Glomerular visceral epithelial cell (primary cell): Measurements from ENCODE around the gene TMEM151A.
"Not testable (repeated sequence)": the region's sequence is repeated elsewhere in the genome, so short reads cannot be mapped to it uniquely, and the experiment has no call there.

Source experiments
- DNase-seq: peaks from one replicate; pipeline ENCODE4 v3.0.0-alpha.2; 2016; ENCODE audit errors: extremely low spot score

Gene TMEM151A

DNA sequence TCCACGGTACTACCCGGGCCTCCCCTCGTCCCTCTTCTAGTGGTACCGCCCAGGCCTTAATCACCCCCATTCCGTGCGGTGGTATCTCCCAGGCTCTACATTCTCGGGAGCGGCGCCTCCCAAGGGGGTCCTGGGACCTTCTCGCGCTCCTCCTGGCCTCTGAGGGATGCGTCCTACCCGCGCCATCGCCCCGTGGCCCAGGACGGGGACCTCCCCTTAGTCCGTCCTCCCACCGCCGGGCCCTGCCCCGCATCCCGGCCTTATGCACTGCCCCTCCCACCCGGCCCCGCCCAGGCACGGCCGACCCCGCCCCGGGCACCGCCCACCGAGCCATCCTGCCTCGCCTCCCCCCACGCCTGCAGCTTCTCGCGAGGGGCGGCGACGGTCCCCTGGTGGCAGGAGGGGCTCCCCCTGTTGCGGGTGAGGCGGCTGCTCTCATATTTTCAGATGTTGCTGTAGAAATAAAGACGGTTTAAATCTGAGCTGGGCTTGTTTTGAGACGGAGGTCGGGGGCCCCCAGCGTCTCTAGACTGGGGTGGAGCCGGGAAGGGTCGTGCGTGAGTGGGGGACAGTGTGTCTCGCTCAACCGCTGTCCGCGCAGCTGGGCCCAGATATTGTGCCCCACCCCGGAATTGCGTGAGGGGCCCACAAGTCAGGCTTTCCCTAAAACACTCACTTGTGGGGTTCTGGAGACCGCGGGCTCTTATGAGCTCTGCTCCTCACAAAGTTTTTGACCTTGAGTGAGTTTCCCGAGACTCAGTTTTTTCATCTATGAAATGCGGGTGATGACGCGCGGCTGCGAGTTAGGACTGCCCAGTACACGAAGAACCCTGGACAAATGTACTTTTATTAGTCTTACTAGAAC lies 24.1 kb upstream of the TMEM151A start:
- peak; percentile 80 for DNase-seq

- DNase-seq = peak; percentile 99
These were observed 23.3 kb upstream of the TMEM151A start, which contains the start of gene RAB1B for GRCh38 chr11:66268244-66268951. TSS of gene RAB1B (plus strand) at chr11:66268639. CDS start at chr11:66268680, 41 bp downstream.

DNA sequence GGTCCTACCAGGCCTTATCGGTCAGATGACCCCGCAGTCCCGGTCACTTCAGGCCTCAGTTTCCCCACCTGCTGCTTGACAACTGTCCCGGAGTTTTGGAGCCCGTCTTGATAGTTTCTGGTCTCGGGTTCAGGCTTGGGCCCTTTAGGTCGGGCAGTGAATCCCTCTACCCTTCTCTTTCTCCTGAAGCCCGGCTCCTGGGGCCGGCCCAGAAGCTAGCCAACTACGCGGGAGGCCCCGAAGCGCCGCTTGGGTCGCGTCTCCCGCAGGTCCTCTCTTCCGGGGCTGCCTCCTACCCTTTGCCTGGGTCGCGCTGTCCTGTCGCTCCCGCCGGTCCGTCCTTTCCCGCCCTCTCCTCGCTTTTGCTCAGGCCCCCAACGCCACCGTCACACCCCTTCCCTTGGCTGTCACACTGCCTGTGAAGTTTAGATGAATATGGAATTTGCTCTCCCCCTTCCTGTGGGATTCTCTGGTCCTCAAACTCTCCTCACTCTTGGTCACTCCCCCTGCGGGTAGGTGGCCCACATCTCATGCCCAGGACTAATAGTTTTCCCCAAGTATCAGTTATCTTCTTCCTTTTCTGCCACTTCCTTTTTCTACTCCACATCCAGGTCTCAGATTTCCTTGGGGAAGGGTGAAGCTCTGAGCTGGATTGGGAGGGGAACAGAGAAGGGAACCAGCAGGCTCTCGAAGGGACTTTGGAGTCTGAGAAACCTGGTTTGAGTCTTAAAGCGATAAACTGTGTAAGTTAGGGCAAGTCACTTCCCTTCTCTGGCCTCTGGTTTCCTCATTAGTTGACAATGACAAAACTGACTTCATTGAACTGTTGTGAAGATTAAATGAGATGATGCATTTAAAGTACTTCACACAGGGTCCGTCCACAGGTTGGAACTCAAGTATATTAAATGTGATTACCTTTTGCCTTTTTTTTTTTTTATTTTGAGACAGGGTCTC lies 22.5 kb upstream of the TMEM151A start:
- DNase-seq = peak; percentile 39

- DNase-seq = no peak
These were observed 19.9 kb upstream of the TMEM151A start for GRCh38 chr11:66271816-66272215.

GRCh38 chr11:66272596-66272995 lies 19.1 kb upstream of the TMEM151A start:
- no peak for DNase-seq

DNA sequence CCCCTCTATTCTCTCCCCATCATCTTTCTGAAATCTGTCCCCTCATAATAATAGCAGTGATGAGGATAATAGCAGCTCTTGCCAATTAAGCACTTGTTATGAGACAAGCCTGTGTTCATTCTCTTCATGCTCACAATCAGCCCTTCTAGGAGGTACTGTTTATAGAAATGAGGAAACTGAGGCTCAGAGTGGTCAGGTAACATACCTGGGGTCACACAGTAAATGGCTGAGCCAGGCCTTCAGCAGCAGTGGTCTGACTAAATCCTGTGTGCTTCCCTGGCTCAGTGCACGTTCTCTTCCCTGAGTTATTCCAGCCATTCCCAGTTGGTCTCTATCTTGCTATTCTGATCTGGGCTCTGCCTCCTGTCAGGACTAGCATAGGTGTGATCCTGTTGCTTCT lies 17.5 kb upstream of the TMEM151A start:
- DNase-seq = no peak

DNA sequence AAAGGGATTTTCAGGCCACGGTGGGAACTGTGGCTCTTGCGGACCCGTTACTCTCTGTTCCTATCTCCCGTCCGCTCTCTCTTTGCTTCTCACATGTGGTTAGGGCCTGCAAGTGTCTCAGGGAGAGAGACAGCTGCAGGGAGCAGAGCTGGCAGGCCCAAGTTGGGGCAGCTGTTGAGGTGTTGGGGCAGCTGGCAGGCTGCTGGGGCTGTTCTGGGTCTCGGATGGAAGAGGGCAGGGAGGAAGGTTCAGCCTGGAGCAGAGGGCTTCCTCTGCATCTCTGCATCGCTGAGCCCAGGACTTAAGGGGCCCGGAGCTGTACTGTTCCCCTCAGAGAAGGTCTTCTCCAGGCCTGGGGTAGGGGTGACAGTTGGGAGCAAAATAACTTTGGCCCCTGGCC lies 16.3 kb upstream of the TMEM151A start:
- DNase-seq = no peak

GRCh38 chr11:66275984-66276612 lies 15.6 kb upstream of the TMEM151A start:
- DNase-seq = no peak

GRCh38 chr11:66276619-66277018 lies 15.1 kb upstream of the TMEM151A start:
- DNase-seq = not testable (repeated sequence)

DNA sequence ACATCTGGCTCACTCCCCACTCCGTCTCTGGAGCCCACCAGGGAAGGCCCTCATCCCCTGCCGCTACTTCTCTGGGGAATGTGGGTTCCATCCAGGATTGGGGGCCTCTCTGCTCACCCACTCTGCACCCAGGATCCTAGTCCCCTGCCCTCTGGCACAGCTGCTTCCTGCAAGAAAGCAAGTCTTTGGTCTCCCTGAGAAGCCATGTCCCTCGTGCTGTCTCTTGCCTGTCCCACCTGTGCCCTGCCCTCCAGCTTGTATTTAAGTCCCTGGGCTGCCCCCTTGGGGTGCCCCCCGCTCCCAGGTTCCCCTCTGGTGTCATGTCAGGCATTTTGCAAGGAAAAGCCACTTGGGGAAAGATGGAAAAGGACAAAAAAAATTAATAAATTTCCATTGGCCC lies 14.6 kb upstream of the TMEM151A start:
- not testable (repeated sequence) for DNase-seq

- DNase-seq = no peak
These were observed 14.0 kb upstream of the TMEM151A start, which contains the start of gene CNIH2 for GRCh38 chr11:66277471-66278362. TSS of gene CNIH2 (plus strand) at chr11:66278175. CDS start at chr11:66278457, 282 bp downstream.

GRCh38 chr11:66278363-66279091 lies 13.2 kb upstream of the TMEM151A start:
- peak; percentile 46 for DNase-seq

DNA sequence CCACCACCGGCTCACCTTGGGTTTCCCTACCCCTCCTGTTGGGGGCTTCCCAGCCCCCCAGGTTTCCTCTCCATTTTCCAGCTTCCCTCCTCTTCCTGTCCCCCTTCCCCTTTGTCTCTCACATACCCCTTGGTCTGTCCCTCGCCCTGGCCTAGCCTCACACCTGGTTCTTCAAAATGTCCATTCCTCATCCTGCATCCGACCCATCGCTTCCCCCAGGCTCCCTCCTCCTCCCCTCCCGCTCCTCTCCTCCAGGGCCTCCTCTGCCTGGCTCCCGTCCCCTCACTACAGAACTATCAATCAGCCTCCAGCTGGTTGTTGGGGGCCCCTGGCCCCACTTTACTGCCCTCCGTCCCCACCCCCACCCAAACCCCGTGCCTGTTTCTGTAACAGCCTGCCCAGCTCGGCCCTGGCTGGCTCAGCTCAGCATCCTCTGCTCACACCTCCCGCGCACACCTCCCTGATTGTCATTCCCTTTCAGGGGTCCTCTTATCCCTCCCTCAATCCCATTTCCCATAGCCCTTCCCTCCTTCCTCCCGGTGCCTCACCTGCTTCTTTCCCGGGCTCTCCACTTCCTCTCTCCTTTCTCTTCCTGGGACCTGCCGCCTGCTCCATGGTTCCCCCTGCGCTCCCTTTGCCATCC lies 12.5 kb upstream of the TMEM151A start:
- DNase-seq = no peak

DNA sequence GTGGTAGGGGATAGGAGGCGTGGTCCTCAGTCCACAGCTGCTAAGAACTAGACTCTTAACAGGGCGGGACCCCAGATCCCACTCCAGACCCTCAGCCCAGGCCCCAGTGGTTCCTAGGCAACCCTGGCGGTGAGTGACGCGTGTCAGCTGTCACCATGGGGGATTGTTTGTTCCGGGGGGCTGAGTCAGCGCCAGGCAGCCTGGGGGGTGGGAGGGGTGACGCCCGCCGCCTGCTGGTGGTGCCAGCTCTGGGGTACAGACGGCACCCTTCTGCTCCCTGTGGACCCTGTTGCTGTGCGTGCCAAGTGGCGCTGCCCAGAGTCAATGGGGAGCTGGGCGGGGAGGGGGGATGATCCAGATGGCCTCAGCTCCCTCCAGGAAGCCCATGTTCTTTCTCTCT lies 11.3 kb upstream of the TMEM151A start:
- no peak for DNase-seq

GRCh38 chr11:66281001-66281400 lies 10.7 kb upstream of the TMEM151A start:
- DNase-seq = no peak

- no peak for DNase-seq
These were observed 9.8 kb upstream of the TMEM151A start for GRCh38 chr11:66281776-66282467.

GRCh38 chr11:66282468-66283455 lies 8.9 kb upstream of the TMEM151A start:
- DNase-seq = peak; percentile 94
